Superior temporal gyrus (tissue), 1 donor: ENCODE data around the gene LRP4.
A peak's percentile ranks its signal among the peaks of the same experiment; 100 is the strongest.

Experiments used
- DNase-seq: peaks from one replicate; pipeline ENCODE4 v3.0.0-alpha.2; 2016; ENCODE audit errors: extremely low spot score

LRP4 gene

GRCh38 chr11:46895821-46896220 lies 22.5 kb downstream of the LRP4 start:
- DNase-seq, result peak; percentile 73

DNA sequence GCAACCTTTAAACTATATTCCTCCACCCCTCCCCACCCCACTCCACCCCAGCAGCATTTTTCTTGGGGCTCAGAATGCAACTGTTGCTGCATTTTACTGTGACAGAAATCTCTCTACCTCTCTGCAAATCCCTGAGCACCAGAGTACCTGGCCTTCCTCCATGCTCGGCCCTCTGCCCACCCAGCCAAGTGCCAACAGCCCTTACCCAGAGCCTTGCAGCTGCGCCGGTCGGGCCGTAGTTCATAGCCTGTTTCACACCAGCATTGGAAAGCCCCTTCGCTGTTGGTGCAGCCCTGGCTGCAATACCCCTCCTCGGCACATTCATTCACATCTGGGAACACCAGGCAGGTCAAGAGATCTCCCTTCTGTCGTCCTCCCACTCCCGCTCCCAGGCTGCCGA lies 23.4 kb downstream of the LRP4 start:
- DNase-seq, result no peak

- no peak for DNase-seq
These were observed 23.8 kb downstream of the LRP4 start for GRCh38 chr11:46894506-46894905.

DNA sequence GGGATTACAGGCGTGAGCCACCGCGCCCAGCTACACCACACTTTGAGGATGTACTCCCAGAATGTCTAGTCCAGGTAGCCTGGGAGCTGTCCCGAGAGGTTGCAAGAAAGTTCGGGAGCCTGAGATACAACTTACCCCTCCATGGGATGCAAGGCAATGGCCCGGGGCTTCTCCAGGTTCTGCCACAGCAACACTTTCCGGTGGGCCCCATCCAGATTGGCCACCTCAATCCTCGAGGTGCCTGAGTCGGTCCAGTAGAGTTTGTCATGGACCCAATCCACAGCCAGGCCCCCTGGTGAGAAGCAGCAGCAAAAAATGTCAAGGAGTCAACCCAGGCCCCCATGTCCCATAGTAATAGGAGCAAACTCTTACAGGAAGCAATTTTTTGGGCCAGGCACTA lies 25.5 kb downstream of the LRP4 start:
- DNase-seq, result no peak

DNA sequence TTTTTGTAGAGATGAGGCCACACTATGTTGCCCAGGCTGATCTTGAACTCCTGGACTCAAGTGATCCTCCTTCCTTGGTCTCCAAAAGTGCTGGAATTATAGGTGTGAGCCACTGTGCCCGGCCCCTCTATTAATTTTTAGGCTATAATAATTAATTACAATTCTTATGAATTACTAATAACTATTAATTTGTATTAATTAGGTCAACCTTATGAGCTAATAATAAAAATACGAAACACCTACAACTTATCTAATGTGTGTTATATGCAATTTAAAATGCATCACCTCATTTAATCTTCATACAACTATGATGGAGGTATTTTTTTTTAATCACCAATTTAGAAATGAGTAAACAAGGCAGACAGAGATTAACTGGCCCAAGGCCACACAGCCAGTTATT lies 26.2 kb downstream of the LRP4 start:
- DNase-seq, result no peak

- DNase-seq, result no peak
These were observed 27.7 kb downstream of the LRP4 start for GRCh38 chr11:46890665-46891064.

- DNase-seq, result peak; percentile 96
These were observed 28.5 kb downstream of the LRP4 start for GRCh38 chr11:46889689-46890475.

DNA sequence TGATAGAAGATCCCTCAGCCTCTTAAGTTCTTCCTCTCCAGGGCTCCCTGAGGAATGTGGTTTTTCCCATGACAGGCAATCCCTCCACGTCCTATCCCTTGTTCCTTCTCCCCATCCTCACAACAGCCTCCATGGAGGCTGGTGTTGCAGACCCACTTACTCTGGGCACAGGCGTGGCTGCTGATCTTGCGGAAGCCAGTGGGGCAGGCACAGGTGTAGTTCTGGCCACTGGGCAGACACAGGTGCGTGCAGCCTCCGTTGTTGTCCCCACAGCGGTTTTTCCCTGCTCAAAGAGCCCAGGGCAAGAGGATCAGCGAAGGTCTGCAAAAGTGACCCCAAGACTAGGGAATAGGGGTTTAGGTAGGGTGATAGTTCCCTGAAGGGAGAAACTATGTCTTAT lies 29.1 kb downstream of the LRP4 start:
- DNase-seq, result no peak

DNA sequence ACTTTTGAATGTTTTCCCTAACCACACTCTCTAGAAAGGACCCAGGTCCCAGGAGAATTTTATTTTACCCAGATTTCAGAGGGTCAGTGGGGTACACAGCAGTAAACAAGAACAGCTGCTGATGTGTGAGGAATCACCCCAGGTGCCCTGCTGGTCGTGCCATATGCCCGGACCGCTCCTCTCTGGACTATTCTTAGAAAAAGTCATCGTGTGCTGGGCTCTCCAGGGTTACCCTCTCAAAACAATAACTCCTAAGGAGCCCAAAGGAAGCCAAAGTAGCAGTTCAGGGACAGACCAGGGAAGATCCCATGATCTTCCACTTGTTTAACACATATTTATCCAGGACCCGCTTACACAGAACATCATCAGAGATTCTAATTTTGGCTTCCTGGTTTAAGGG lies 29.7 kb downstream of the LRP4 start:
- DNase-seq, result no peak

DNA sequence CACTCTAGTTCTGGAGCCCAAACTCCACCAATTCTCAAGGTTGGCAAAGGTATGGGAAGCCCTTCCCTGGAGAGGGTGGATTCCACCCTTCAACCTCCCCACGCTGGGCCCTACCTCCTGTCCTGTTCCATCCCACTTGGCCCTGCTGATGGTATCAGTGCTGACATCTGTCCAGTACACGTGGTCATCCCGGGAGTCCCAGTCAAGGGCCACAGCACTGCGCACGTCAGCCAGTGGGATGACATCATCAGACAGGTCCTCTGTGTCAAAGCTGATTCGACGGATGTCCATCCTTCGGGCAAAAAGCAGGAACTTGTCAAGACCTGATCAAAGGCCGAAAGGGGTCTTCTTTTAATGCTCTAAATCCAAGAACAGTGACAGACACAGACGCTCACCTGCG lies 32.1 kb downstream of the LRP4 start:
- DNase-seq, result no peak

DNA sequence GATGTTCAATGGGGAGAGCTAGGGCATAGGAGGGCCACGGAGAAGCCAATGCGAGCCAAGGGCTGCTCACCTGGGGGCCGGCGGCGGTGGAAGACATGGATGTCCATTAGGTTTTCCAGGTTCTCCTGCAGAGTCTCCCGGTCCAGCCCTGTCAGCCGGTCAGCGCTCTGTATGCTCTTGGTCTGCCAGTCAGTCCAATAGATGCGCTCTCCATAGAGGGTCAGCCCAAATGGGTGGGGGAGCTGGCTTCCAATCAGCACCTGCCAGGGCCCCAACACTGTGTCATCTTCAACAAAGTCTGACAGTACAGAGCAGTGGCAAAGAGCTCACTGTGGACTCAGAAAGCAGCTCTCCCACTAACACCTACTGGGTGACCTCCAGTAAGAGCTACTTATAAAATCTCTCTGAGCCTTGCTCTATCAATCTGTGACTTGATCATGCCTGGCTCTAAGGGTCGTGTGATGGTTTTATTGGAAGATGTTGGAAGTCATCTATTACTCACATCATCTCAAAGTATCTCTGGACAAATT lies 39.2 kb downstream of the LRP4 start:
- no peak for DNase-seq

GRCh38 chr11:46877580-46877979 lies 40.8 kb downstream of the LRP4 start:
- no peak for DNase-seq

DNA sequence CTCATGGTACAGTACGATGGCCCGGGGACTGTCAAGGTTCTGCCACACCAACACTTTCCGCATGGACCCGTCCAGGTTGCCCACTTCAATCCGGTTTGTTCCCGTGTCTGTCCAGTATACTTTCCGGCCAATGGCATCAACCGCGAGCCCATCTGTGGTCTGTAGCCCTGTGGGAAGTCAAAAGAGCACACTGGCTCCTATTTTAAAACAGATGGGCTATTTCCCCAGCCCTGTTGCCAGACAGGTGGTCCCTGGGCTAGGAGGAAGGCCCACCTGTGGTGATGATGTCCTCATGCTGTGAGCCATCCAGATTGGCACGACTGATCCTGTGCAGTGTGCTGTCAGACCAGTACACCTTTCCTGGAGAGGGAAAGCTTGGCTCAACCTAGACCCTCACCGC lies 41.9 kb downstream of the LRP4 start:
- no peak for DNase-seq

DNA sequence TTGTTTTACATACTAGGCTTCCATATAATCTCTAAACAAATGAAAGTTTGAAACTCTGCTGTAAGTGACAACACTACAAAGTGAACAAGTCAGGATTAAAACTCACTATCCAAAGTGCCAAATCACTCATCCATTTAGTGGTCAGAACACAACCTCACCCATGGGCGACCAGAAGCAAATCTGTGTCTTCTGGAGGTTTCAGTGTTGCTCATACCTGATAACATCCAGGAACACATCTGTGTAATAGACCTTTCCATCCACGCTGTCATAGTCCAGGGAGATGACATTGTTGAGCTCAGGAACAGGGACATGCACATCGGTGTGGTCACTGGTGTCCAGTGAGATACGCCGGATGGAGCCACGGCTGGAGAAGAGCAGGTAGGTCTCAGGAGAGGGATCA lies 43.8 kb downstream of the LRP4 start:
- DNase-seq, result no peak

GRCh38 chr11:46868912-46869311 lies 49.4 kb downstream of the LRP4 start:
- DNase-seq, result no peak

DNA sequence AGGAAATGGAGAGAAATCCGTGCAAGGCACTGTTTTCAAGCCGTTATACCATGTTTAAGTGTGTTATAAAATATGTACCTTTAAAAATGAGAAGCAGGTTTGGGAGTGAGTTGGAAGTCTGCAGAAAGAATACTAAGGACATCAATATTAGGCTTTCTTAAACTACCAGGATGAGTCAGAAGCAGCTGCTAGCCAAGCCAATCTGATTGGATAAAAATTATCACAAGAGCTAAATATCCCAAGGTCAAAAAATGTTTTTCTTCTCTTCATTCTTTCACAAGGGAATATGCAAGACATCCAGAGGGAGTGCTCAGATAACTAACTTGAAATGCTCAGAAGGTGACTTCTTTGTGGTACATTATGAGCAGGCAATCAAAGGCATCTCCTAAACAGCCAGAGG lies 53.0 kb downstream of the LRP4 start:
- no peak for DNase-seq

DNA sequence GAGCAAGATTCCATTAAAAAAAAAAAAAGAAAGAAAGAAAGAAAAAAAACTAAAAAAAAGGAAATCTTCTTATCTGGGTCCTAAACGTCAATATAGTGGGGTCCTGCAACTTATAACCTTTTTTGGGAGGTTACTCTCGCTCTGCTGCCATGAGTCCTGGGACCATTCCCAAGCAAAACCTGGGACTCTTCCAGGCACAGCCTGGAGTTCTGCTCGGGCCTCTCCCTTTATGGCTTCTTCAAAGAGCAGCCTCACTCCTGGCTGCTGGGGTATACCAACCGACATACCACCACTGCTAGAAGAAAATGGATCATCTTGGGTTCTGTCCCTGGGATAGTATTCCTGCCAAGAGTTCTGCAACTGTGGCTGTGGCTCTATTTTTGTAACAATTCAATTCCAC lies 58.1 kb downstream of the LRP4 start:
- no peak for DNase-seq

DNA sequence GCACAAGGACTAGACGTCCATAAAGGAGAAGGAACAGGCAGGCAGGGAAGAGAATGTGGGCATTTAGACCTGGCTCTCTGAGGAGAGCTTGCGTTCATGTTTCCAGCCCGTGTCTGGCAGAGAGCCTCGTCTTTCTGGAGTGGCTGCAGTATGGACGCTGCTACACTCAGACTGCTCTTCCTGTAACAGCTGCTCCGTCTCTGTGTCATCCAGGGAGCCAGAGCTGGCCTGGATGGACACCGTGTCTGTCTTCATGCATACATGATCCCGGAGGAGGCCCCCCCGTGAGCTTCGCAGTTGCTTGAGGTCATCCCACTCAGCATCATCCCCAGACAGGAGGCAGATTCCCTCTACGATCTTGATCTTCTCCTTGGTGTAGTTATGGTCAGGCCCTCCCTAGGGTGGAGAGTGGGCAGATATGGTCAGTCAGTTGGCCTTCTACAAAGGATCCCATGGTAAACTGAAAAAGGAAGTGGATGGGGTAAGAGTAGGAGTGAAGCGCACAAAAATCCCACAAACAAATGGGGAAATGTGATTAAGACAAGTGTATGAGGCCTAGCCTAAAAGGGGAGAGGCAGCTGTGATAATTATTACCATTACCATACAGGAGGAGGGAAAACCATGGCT lies 59.3 kb downstream of the LRP4 start:
- no peak for DNase-seq

DNA sequence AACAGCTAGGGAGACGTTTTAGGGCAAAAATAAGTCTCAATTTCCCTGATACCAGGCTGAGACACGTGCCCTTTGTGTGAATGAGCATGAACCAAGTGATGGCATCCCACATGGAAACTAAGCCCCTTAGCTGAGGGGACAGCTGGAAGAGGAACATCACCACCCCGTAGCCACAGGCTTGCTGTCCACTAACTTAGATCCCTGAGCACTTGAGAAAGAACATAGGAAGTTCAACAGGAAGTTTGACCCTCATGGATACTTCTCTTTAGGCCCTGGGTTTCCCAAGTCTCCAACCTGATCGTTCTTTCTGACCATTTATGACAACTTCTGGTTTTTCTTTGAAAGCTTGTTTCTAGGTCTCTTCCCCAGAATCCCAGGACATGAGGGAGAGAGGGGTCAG lies 60.7 kb downstream of the LRP4 start:
- no peak for DNase-seq

DNA sequence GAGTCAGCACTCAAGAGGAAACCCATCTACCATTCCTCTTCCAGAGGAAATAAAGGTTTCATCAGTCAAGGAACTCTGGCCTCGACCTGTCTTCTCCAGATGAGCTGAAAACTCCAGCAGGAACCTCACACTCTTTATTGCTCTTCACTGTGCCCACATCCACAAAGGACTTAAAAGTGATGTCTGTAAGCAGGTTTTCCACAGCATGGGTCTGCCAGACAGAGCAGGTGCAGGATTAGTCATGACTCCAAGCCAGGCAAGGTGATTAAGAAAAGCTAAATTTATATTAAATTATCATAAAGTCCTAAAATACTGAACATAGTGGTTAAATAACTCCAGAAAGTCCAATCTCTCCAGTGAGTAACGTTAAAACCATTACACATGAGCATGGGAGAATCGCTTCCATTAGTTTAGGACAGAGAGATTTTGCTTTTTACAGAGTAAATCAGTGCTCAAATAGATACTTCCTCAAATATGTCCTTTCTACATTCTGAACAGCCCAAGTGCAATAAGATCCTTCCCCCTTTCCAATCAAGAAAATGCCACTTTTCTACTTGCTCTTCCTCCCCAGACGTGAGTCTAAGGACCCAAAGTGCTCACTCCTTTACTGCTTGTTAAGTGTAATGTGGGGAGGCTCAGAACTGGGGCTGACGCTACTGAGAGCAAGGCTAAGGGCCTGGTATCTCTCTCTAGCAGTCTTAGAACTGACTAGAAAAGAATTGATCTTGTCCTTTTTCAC lies 61.6 kb downstream of the LRP4 start:
- DNase-seq, result no peak

- DNase-seq, result no peak
These were observed 62.5 kb downstream of the LRP4 start for GRCh38 chr11:46855863-46856262.

- no peak for DNase-seq
These were observed 63.2 kb downstream of the LRP4 start for GRCh38 chr11:46855167-46855566.
